T-helper 22 cell (primary cell): Measurements from ENCODE around the gene GIMAP5.

Experiments used
- DNase-seq: peaks from one replicate; pipeline ENCODE4 v3.0.0-alpha.2; 2020; ENCODE audit warnings: low read depth

GIMAP5 gene

GRCh38 chr7:150737265-150738055, at the start of gene GIMAP5:
Gene GIMAP5, plus strand, starts transcription at chr7:150737418. Its CDS starts 3,467 bp downstream, at chr7:150740885.
- DNase-seq, result peak; percentile 22

GRCh38 chr7:150688630-150689029, 48.6 kb upstream of the GIMAP5 start:
- DNase-seq, result no peak

GRCh38 chr7:150695654-150696053, 41.6 kb upstream of the GIMAP5 start:
- DNase-seq, result no peak

GRCh38 chr7:150703209-150703608, 34.0 kb upstream of the GIMAP5 start:
- no peak for DNase-seq

GRCh38 chr7:150715293-150715692, 21.9 kb upstream of the GIMAP5 start:
- no peak for DNase-seq

GRCh38 chr7:150715738-150716137, 21.5 kb upstream of the GIMAP5 start:
- no peak for DNase-seq

GRCh38 chr7:150716368-150716767, 20.9 kb upstream of the GIMAP5 start, which contains the start of gene GIMAP1:
Gene GIMAP1, plus strand, starts transcription at chr7:150716613. Its CDS starts 2,435 bp downstream, at chr7:150719048.
- peak; percentile 43 for DNase-seq

GRCh38 chr7:150716939-150717338, 20.3 kb upstream of the GIMAP5 start:
- no peak for DNase-seq

- DNase-seq, result no peak
Observed at GRCh38 chr7:150717814-150718420, 19.3 kb upstream of the GIMAP5 start.

GRCh38 chr7:150719436-150719835, 17.8 kb upstream of the GIMAP5 start:
- no peak for DNase-seq

- no peak for DNase-seq
Observed at GRCh38 chr7:150719960-150720891, 17.0 kb upstream of the GIMAP5 start.

GRCh38 chr7:150721970-150722373, 15.2 kb upstream of the GIMAP5 start:
- no peak for DNase-seq

- DNase-seq, result no peak
Observed at GRCh38 chr7:150722431-150722931, 14.7 kb upstream of the GIMAP5 start.

- DNase-seq, result no peak
Observed at GRCh38 chr7:150723467-150723866, 13.8 kb upstream of the GIMAP5 start.

- DNase-seq, result no peak
Observed at GRCh38 chr7:150727381-150727780, 9.8 kb upstream of the GIMAP5 start.

- DNase-seq, result no peak
Observed at GRCh38 chr7:150728011-150728410, 9.2 kb upstream of the GIMAP5 start.

GRCh38 chr7:150728609-150729008, 8.6 kb upstream of the GIMAP5 start:
- DNase-seq, result no peak

GRCh38 chr7:150731916-150732315, 5.3 kb upstream of the GIMAP5 start:
- DNase-seq, result no peak

- no peak for DNase-seq
Observed at GRCh38 chr7:150732786-150733481, 4.3 kb upstream of the GIMAP5 start.

GRCh38 chr7:150733482-150734095, 3.6 kb upstream of the GIMAP5 start:
- no peak for DNase-seq

GRCh38 chr7:150734254-150734653, 3.0 kb upstream of the GIMAP5 start:
- DNase-seq, result no peak
